DMS153 (cell line): Measurements from ENCODE around the gene B4GALNT4.
"Not testable (repeated sequence)": the region's sequence is repeated elsewhere in the genome, so short reads cannot be mapped to it uniquely, and the experiment has no call there.

Source experiments
- DNase-seq: peaks from one replicate; lab custom pipeline; 2025; lab: John Stamatoyannopoulos, UW

Gene B4GALNT4

GRCh38 chr11:420054-420910, 51.0 kb downstream of the B4GALNT4 start:
- no peak for DNase-seq

GRCh38 chr11:420911-421321, 51.6 kb downstream of the B4GALNT4 start:
- no peak for DNase-seq

GRCh38 chr11:422249-422656, 53.0 kb downstream of the B4GALNT4 start:
- DNase-seq = no peak

GRCh38 chr11:424232-424631, 54.9 kb downstream of the B4GALNT4 start:
- DNase-seq = no peak

GRCh38 chr11:424766-425165, 55.5 kb downstream of the B4GALNT4 start:
- DNase-seq = not testable (repeated sequence)

GRCh38 chr11:425301-425700, 56.0 kb downstream of the B4GALNT4 start:
- DNase-seq = no peak

- no peak for DNase-seq
These were observed 57.6 kb downstream of the B4GALNT4 start for GRCh38 chr11:426851-427250.

- no peak for DNase-seq
These were observed 59.0 kb downstream of the B4GALNT4 start for GRCh38 chr11:428295-428694.

GRCh38 chr11:429391-429790, 60.1 kb downstream of the B4GALNT4 start:
- DNase-seq = no peak

GRCh38 chr11:429931-430456, 60.7 kb downstream of the B4GALNT4 start:
- DNase-seq = no peak
